SK-N-MC (cell line): ENCODE measurements around the gene CBX4.

Source experiments
- EZH2 ChIP-seq: fragments of 200-600 bp; sonication (generic); IDR thresholded peaks from one replicate; pipeline ENCODE4 v1.6.1; 2017; ENCODE audit warnings: antibody characterized with exemption
- POLR2AphosphoS5 ChIP-seq: IDR thresholded peaks from 2 replicates; pipeline ENCODE4 v1.6.1; 2012; ENCODE audit warnings: mild to moderate bottlenecking, low read depth, low read length, borderline replicate concordance

- no peak for TF ChIP-seq POLR2AphosphoS5
- TF ChIP-seq EZH2: no peak
These were observed 48.2 kb downstream of the CBX4 start for GRCh38 chr17:79790805-79791734.
